HG02938 (cell line): ENCODE measurements around the gene NPHP3.
"Not testable (repeated sequence)": the region's sequence is repeated elsewhere in the genome, so short reads cannot be mapped to it uniquely, and the experiment has no call there.

ENCODE experiments used
- ATAC-seq: cut with Tn5 transposase; IDR thresholded peaks from one replicate; pipeline ENCODE4 v1.9.1; 2021; ENCODE audit warnings: mild to moderate bottlenecking, moderate library complexity; ENCODE audit not compliant: unreplicated experiment

NPHP3 gene

GRCh38 chr3:132650153-132650552 is 72.1 kb downstream of the NPHP3 start:
- ATAC-seq = no peak

GRCh38 chr3:132645058-132645457 is 77.2 kb downstream of the NPHP3 start:
- ATAC-seq = no peak

GRCh38 chr3:132643366-132643765 is 78.8 kb downstream of the NPHP3 start:
- no peak for ATAC-seq

- ATAC-seq = no peak
These were observed 79.7 kb downstream of the NPHP3 start for GRCh38 chr3:132642539-132642847.

GRCh38 chr3:132641837-132642538 is 80.2 kb downstream of the NPHP3 start:
- ATAC-seq = no peak

GRCh38 chr3:132641427-132641826 is 80.8 kb downstream of the NPHP3 start:
- ATAC-seq = not testable (repeated sequence)

GRCh38 chr3:132638706-132639105 is 83.5 kb downstream of the NPHP3 start:
- no peak for ATAC-seq

- ATAC-seq = no peak
These were observed 84.6 kb downstream of the NPHP3 start for GRCh38 chr3:132637590-132637989.

GRCh38 chr3:132635052-132635451 is 87.2 kb downstream of the NPHP3 start:
- no peak for ATAC-seq
